Lower leg skin (tissue), 4 donors: Measurements from ENCODE around the gene SIK2. TPM values are rescaled to one million over a fixed set of nuclear protein-coding genes. Genes with fewer than 3 reads are reported as not detected.

Experiments
- DNase-seq, 2 donors: peaks; one replicate each; pipeline ENCODE4 v3.0.0-alpha.2; 2019; ENCODE audit warnings: low spot score in 2 of 2
- H3K4me3 ChIP-seq: fragments of 200-600 bp; sonication (generic); 2 replicates; pipeline ENCODE4 v1.5.1; 2017; ENCODE audit warnings: mild to moderate bottlenecking, low read depth; ENCODE audit not compliant: poor library complexity, severe bottlenecking
- CTCF ChIP-seq, 3 donors: fragments of 450-650 bp; IDR thresholded peaks; one replicate each; pipeline ENCODE4 v1.5.1; 2016; ENCODE audit warnings: antibody characterized with exemption in 3 of 3, mild to moderate bottlenecking in 3 of 3, moderate library complexity in 2 of 3
- POLR2A ChIP-seq, 2 donors: fragments of 450-650 bp; IDR thresholded peaks; one replicate each; pipeline ENCODE4 v1.6.1; 2016 to 2017; ENCODE audit warnings: antibody characterized with exemption in 2 of 2, mild to moderate bottlenecking in 1 of 2, moderate library complexity in 1 of 2
- WGBS, 2 donors: methylation state at CpG; one replicate each; pipeline ENCODE4 v1.1.5; 2018; 5-methylcytosine and 5-hydroxymethylcytosine counted together
- intact Hi-C: fragments of 100-400 bp; cut with DNase I; formaldehyde crosslinking; loops from one replicate; pipeline ENCODE4 v1.15.0; 2023; ENCODE audit warnings: low total_unique reads
- total RNA-seq, 4 donors: library from RNA; depleted of rRNA; stranded (reverse); fragments of >200 nt; gene quantifications; one replicate each; pipeline ENCODE4 v1.1.0, GENCODE V29; 2016

SIK2 gene
- total RNA-seq, 4 donors from 2014 or later = 15.4 to 19.5 (median 18.9) TPM

- DNase-seq = no peak
- intact Hi-C loops = no loop called here
- whole genome bisulfite sequencing, 2 donors = 89 to 93% methylated on average over 11 of the region's 11 CpGs
- no peak overlapping the region for H3K4me3 ChIP-seq
- TF ChIP-seq CTCF (IDR thresholded peaks at IDR 0.05) (no peak), POLR2A (IDR thresholded peaks at IDR 0.05) (no peak)
These were observed 122.4 kb downstream of the SIK2 start for GRCh38 chr11:111724615-111725129.

- no peak for TF ChIP-seq POLR2A (IDR thresholded peaks at IDR 0.05)
- no peak for TF ChIP-seq CTCF (IDR thresholded peaks at IDR 0.05)
- no peak for DNase-seq
- intact Hi-C loops = no loop called here
- 82 to 90% methylated on average over 10 of the region's 10 CpGs for WGBS, 2 donors
- H3K4me3 ChIP-seq = no peak overlapping the region
These were observed 123.4 kb downstream of the SIK2 start for GRCh38 chr11:111725621-111726020.

- H3K4me3 ChIP-seq = no peak overlapping the region
- TF ChIP-seq CTCF (IDR thresholded peaks at IDR 0.05) = no peak
- TF ChIP-seq POLR2A (IDR thresholded peaks at IDR 0.05) = no peak
- no peak for DNase-seq
- intact Hi-C loops = no loop called here
- 92 to 98% methylated on average over 9 of the region's 9 CpGs for WGBS, 2 donors
These were observed 124.1 kb downstream of the SIK2 start for GRCh38 chr11:111726301-111726713.

- no peak overlapping the region for H3K4me3 ChIP-seq
- intact Hi-C loops = no loop called here
- DNase-seq = no peak
- 77 to 88% methylated on average over 7 of the region's 7 CpGs for WGBS, 2 donors
- TF ChIP-seq CTCF (IDR thresholded peaks at IDR 0.05) (no peak), POLR2A (IDR thresholded peaks at IDR 0.05) (no peak)
These were observed 125.2 kb downstream of the SIK2 start for GRCh38 chr11:111727431-111727830.

GRCh38 chr11:111729071-111729830 lies 127.0 kb downstream of the SIK2 start:
- intact Hi-C loops = no loop called here
- H3K4me3 ChIP-seq = no peak overlapping the region
- no peak for TF ChIP-seq CTCF (IDR thresholded peaks at IDR 0.05)
- TF ChIP-seq POLR2A (IDR thresholded peaks at IDR 0.05) = no peak
- no peak for DNase-seq
- 83 to 86% methylated on average over 10 of the region's 10 CpGs for WGBS, 2 donors
